Left lung (tissue), 10 donors: ENCODE measurements around the gene ADGRL4. TPM values are rescaled to one million over a fixed set of nuclear protein-coding genes. Genes with fewer than 3 reads are reported as not detected.

Source experiments
- ATAC-seq: fragments of 200-7000 bp; cut with Tn5 transposase; one replicate; pipeline ENCODE4 v1.9.1; 2020; ENCODE audit warnings: moderate library complexity
- DNase-seq, 4 donors: peaks; one replicate each; pipeline ENCODE4 v3.0.0-alpha.2; 2013 to 2020
- H3K27ac ChIP-seq, 2 donors: fragments of 200-600 bp; sonication (generic) in 1 of 2; one replicate each; pipeline versions ENCODE4 v1.5.0 to v1.8.0; 2020 to 2021
- H3K27me3 ChIP-seq, 2 donors: fragments of 200-600 bp; sonication (generic) in 1 of 2; one replicate each; pipeline versions ENCODE4 v1.5.0 to v1.8.0; 2020 to 2021
- H3K36me3 ChIP-seq, 2 donors: fragments of 200-600 bp; sonication (generic) in 1 of 2; one replicate each; pipeline versions ENCODE4 v1.5.0 to v1.8.0; 2020 to 2021
- H3K4me1 ChIP-seq, 2 donors: fragments of 200-600 bp; one replicate each; pipeline ENCODE4 v1.8.0; 2021
- H3K4me3 ChIP-seq, 2 donors: fragments of 200-600 bp; sonication (generic) in 1 of 2; one replicate each; pipeline versions ENCODE4 v1.5.0 to v1.8.0; 2020 to 2021; ENCODE audit warnings: mild to moderate bottlenecking in 1 of 2
- H3K9me3 ChIP-seq, 2 donors: fragments of 200-600 bp; sonication (generic) in 1 of 2; one replicate each; pipeline versions ENCODE4 v1.5.0 to v1.8.0; 2020 to 2021
- CTCF ChIP-seq, 2 donors: fragments of 200-600 bp; sonication (generic) in 1 of 2; IDR thresholded peaks; one replicate each; pipeline versions ENCODE4 v1.5.0 to v1.8.0; 2021; ENCODE audit warnings: antibody characterized with exemption in 2 of 2
- intact Hi-C, 2 donors: fragments of 100-400 bp; cut with DNase I; formaldehyde crosslinking; loops; one replicate each; pipeline versions ENCODE4 v1.11.2 to v1.14.2; 2022
- polyA plus RNA-seq, 6 donors: library from polyadenylated mRNA; unstranded; fragments of 120-200 nt; gene quantifications; one replicate each; pipeline ENCODE4 v1.2.1, GENCODE V29; 2013; ENCODE audit not compliant: insufficient read length in 6 of 6
- total RNA-seq, 2 donors: library from RNA; stranded (reverse); fragmentation: NEBNext Ultra II Directional; extraction: Animal tissue kit (Norgen Biotek cat#: 25700); gene quantifications; one replicate each; pipeline ENCODE4 v1.2.1, GENCODE V29; 2021
- donor health status: DM: no; HTN: yes; CAD: no.
- donor health status: DM: no; HTN: no; CAD: no.

Gene ADGRL4
- total and polyA plus RNA-seq, 8 donors: 11.8 to 20.4 (median 12.7) TPM

DNA sequence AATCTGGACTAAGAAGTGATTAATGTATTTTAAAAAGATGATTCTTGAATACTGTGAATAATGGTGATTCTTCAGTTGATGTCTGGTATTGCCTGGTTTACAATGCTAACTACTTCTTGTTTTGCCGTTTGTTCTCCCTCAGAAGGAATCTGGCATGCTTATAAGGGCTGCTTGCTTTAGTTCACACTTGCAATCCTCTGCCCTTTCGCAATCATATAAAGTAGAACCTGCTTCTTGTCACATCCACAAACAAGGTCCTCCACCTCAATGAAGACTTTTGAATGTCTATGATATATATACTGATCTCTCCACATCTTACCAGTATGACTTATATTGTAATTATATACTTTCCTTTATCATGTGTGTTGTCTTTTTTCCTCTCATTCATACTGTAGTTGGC is 92.6 kb downstream of the ADGRL4 start:
- intact Hi-C loops: no loop called here
- no peak overlapping the region for H3K4me3 ChIP-seq
- no peak for ATAC-seq

DNA sequence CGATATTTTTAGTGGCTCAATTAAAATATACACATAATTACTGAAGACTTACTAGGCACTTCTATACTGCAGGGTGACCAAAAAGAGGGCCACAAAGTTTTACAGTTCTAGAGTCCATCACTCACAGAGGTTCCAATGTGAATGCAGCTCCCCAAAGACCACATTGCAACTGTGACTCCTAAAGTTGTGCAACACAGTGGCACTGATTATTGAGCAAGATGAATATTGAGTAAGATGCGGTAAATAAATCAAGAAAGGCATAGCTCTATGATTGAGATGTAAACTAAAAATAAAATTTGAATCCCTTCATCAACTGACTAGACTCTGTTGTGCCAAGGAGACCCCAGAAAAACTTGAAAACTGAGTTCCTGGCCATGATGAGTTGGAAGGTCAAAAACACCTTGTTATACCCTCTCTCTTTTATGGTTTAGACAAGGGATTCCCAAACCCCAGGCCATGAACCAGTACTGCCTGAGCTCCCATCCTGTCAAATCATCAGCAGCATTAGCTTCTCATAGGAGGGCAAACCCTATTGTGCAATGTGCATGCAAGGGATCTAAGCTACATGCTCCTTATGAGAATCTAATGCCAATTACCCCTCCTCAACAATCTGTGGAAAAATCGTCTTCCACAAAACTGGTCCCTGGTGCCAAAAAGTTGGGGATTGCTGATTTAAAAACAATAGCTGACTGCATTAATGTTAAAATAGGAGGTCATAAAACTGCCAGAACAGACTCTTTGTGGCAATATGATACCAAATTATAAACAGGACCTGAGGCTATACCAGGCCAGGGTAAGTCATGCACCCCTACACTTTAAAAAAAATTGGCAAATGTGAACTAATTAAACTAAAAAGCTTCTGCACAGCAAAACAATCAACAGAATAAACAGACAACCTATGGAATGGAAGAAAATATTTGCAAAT is 94.3 kb downstream of the ADGRL4 start:
- Histone ChIP-seq H3K4me3 (no peak overlapping the region), H3K27me3 (no peaks in the 10 kb centered on the region), H3K4me1 (no peaks in the 10 kb centered on the region), H3K9me3 (no peaks in the 10 kb centered on the region), H3K36me3 (no peaks in the 10 kb centered on the region), H3K27ac (no peak overlapping the region)
- no peak for TF ChIP-seq CTCF (IDR thresholded peaks at IDR 0.05)
- ATAC-seq (no peak), DNase-seq (no peak)
- intact Hi-C loops: no loop called here

More for the DNA sequence above, 92.6 kb downstream of the ADGRL4 start:
- Histone ChIP-seq H3K36me3 (no peaks in the 10 kb centered on the region), H3K9me3 (no peaks in the 10 kb centered on the region), H3K27ac (no peak overlapping the region), H3K27me3 (no peaks in the 10 kb centered on the region), H3K4me1 (no peaks in the 10 kb centered on the region)
- DNase-seq: no peak
- no peak for TF ChIP-seq CTCF (IDR thresholded peaks at IDR 0.05)

DNA sequence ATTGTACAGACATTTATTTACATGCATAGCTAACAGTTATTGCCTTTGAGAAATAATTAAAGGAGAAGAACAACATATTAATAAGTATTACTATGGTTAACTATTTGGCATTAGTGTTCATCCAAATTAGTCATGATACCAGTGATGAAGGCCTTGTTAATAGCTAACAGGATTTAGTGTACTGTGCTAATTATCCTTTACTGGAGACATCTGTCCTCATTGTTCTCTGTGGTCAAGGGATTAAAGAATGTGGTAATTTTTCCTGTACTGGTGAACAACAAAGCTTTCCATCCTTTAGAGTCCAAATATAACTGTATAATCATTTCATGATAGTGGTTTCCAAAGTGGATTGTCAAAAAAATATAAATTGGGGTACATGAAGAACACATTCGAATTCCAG is 103.9 kb downstream of the ADGRL4 start:
- DNase-seq (no peak), ATAC-seq (no peak)
- no peak for TF ChIP-seq CTCF (IDR thresholded peaks at IDR 0.05)
- H3K27ac ChIP-seq: no peak overlapping the region
- no peaks in the 10 kb centered on the region for H3K4me1 ChIP-seq
- H3K9me3 ChIP-seq: no peaks in the 10 kb centered on the region
- intact Hi-C loops: no loop called here
- no peaks in the 10 kb centered on the region for H3K36me3 ChIP-seq
- no peaks in the 10 kb centered on the region for H3K27me3 ChIP-seq
- H3K4me3 ChIP-seq: no peak overlapping the region

DNA sequence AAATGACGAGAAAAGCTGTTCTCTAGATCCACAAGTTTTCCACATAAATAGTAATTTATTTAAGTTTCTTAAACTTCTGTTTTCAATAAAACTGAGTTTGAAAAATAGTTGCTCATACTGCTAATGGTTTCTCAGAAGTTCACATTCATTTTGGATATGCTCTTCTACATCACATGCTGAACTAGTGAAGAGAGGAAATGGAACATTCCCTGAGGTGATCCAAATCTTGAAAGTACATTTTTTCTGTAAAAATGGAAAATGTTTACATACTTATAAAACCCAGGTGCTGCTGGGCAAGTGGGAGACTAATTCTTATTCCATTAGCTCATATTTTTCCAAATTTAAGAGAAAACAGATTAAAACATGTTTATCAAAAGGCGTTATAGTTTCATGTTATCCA is 111.7 kb downstream of the ADGRL4 start:
- no peak for TF ChIP-seq CTCF (IDR thresholded peaks at IDR 0.05)
- DNase-seq: no peak
- no peak overlapping the region for H3K4me3 ChIP-seq
- no peaks in the 10 kb centered on the region for H3K4me1 ChIP-seq
- no peaks in the 10 kb centered on the region for H3K27me3 ChIP-seq
- H3K27ac ChIP-seq: no peak overlapping the region
- H3K36me3 ChIP-seq: no peaks in the 10 kb centered on the region
- no peak for ATAC-seq
- no peaks in the 10 kb centered on the region for H3K9me3 ChIP-seq
- intact Hi-C loops: no loop called here

DNA sequence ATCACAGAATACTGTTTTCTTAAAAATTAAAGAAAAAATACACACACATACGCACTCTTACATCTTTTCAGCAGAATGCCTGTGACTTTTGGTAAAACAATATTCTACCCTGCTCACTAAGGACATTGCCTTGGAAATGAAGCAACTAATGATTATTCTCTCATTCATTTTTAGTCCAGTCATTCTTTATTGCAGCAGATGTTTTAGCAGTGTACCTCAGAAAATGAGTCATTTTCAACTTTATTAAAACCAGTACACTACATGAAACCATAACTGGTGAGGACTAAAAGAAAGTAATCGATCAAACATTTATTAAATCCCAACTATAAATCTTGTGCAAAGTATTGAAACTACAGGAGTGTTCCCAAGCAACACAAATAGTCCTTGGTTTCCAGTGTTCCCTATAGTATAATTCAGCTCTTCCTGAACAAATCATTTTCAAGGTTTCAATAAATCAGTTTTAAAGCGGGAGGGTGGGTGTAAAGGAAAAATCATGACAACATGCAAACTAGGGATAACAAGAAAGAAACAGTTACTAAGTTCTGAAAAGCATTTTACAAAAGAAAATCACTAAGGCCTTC is 114.2 kb downstream of the ADGRL4 start:
- intact Hi-C loops: no loop called here
- H3K4me3 ChIP-seq: no peak overlapping the region
- no peak for TF ChIP-seq CTCF (IDR thresholded peaks at IDR 0.05)
- ATAC-seq (no peak), DNase-seq (no peak)
- H3K4me1 ChIP-seq: no peaks in the 10 kb centered on the region
- H3K9me3 ChIP-seq: no peaks in the 10 kb centered on the region
- no peak overlapping the region for H3K27ac ChIP-seq
- no peaks in the 10 kb centered on the region for H3K27me3 ChIP-seq
- no peaks in the 10 kb centered on the region for H3K36me3 ChIP-seq
